ENCODE data around the gene CDC20B.
"Not testable (repeated sequence)": the region's sequence is repeated elsewhere in the genome, so short reads cannot be mapped to it uniquely, and the experiment has no call there.

The CDC20B gene

GRCh38 chr5:55159763-55160492 lies 13.0 kb downstream of the CDC20B start, which contains the start of gene GPX8:
TSS of gene GPX8 (plus strand) at chr5:55160171. CDS start at chr5:55160193, 22 bp downstream.
- DNase-seq: no peak

GRCh38 chr5:55154873-55155272 lies 18.1 kb downstream of the CDC20B start:
- DNase-seq: no peak

- no peak for DNase-seq
These were observed 20.8 kb downstream of the CDC20B start for GRCh38 chr5:55151923-55152842.

GRCh38 chr5:55149308-55149795 lies 23.6 kb downstream of the CDC20B start:
- no peak for DNase-seq

GRCh38 chr5:55146543-55147151 lies 26.3 kb downstream of the CDC20B start:
- peak; percentile 20 for DNase-seq

- no peak for DNase-seq
These were observed 26.9 kb downstream of the CDC20B start for GRCh38 chr5:55146080-55146479.

GRCh38 chr5:55143624-55144023 lies 29.4 kb downstream of the CDC20B start:
- no peak for DNase-seq

- no peak for DNase-seq
These were observed 30.9 kb downstream of the CDC20B start for GRCh38 chr5:55141945-55142690.

- peak; percentile 14 for DNase-seq
These were observed 31.9 kb downstream of the CDC20B start for GRCh38 chr5:55140908-55141665.

GRCh38 chr5:55136521-55136920 lies 36.5 kb downstream of the CDC20B start:
- DNase-seq: no peak

GRCh38 chr5:55134053-55134722 lies 38.8 kb downstream of the CDC20B start:
- no peak for DNase-seq

GRCh38 chr5:55123365-55123764 lies 49.6 kb downstream of the CDC20B start:
- DNase-seq: no peak

GRCh38 chr5:55114061-55114460 lies 58.9 kb downstream of the CDC20B start:
- no peak for DNase-seq

GRCh38 chr5:55113327-55113726 lies 59.6 kb downstream of the CDC20B start:
- no peak for DNase-seq

- DNase-seq: no peak
These were observed 62.8 kb downstream of the CDC20B start for GRCh38 chr5:55110217-55110616.

GRCh38 chr5:55108661-55109060 lies 64.3 kb downstream of the CDC20B start:
- DNase-seq: no peak

- not testable (repeated sequence) for DNase-seq
These were observed 67.0 kb downstream of the CDC20B start for GRCh38 chr5:55105976-55106375.

GRCh38 chr5:55104946-55105701 lies 67.9 kb downstream of the CDC20B start:
- no peak for DNase-seq

- no peak for DNase-seq
These were observed 68.8 kb downstream of the CDC20B start for GRCh38 chr5:55104036-55104772.

GRCh38 chr5:55102348-55102747 lies 70.6 kb downstream of the CDC20B start, which contains the start of gene GZMA:
TSS of gene GZMA (plus strand) at chr5:55102646. CDS start at chr5:55102683, 37 bp downstream.
- no peak for DNase-seq

All from NCI-H2081 treated with DMSO at 0.1 percent for 48 hours (cell line).